ENCODE results near the gene MPP1. TPM values are rescaled to one million over a fixed set of nuclear protein-coding genes. Genes with fewer than 3 reads are reported as not detected.

The MPP1 gene
- total and polyA plus RNA-seq, 2 of the 8 experiments (the other 6 are each of a cell fraction or from before 2014, with no cell fraction given): 7.6 to 13.4 TPM

DNA sequence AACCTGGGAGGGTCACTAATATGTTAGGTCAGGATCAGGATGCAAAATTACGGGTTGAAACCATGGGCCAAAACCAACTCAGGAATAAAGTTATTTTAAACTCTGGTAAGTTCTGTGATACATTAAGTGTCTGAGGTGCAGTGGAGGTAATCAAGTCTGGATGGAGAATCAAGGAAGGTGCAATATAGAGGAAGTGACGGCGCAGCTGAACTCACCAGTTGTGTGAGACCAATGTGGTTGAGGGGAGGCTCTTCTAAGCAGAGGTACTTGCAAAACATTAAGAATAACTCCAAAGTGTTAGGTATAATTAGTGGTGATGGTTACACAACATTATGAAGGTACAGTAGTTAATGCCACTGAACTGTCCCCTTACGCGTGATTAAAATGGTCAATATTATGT is 74.1 kb downstream of the MPP1 start:
- H2BK5ac ChIP-seq (ENCODE audit: low read depth, low read length): no peak overlapping the region
- no peak overlapping the region for H2AFZ ChIP-seq (ENCODE audit: low read length)
- H3K79me1 ChIP-seq (ENCODE audit: low read depth, low read length): no peaks in the 10 kb centered on the region
- H4K5ac ChIP-seq (ENCODE audit: insufficient read length, low read depth, low read length): no peak overlapping the region
- no peak overlapping the region for H3K9ac ChIP-seq (replicated peaks in 1 of 4; ENCODE audit: extremely low read depth in 1 of 4, low read depth in 3 of 4, low read length in 3 of 4)
- CTCF ChIA-PET (ENCODE audit: partially characterized antibody): no interaction called here
- H4K20me1 ChIP-seq (replicated peaks in 1 of 2; ENCODE audit: control insufficient read depth in 1 of 2, insufficient read depth in 2 of 2, low read length in 2 of 2): no peaks in the 10 kb centered on the region
- no peak overlapping the region for H4K8ac ChIP-seq (ENCODE audit: extremely low read depth, insufficient read depth, low read length)
- no peak overlapping the region for H3K27ac ChIP-seq (ENCODE audit: low read depth, low read length)
- no peak overlapping the region for H4K91ac ChIP-seq (replicated peaks; ENCODE audit: insufficient read length, low read length)
- no peaks in the 10 kb centered on the region for H3K4me1 ChIP-seq (replicated peaks in 1 of 4; ENCODE audit: control insufficient read depth in 3 of 4, insufficient read depth in 4 of 4, low read length in 3 of 4)
- H3K9me3 ChIP-seq (ENCODE audit: insufficient read depth in 2 of 2, low read depth in 1 of 2, low read length in 1 of 2): no peaks in the 10 kb centered on the region
- H2BK120ac ChIP-seq (replicated peaks; ENCODE audit: low read depth, low read length): no peak overlapping the region
- no peak overlapping the region for H3K23ac ChIP-seq (ENCODE audit: insufficient read length)
- H3K23me2 ChIP-seq (ENCODE audit: low read depth, low read length): no peaks in the 10 kb centered on the region
- H3K36me3 ChIP-seq (ENCODE audit: control insufficient read depth in 2 of 4, insufficient read depth in 4 of 4, low read length in 3 of 4): no peaks in the 10 kb centered on the region
- no peak overlapping the region for H2BK15ac ChIP-seq (ENCODE audit: low read length)
- no peaks in the 10 kb centered on the region for H3K79me2 ChIP-seq (ENCODE audit: control insufficient read depth in 1 of 2, insufficient read depth in 2 of 2, low read length in 2 of 2)
- 92% methylated on average over 5 of the region's 5 CpGs; no CpG with 5 or more reads in 1 of the 2 experiments for WGBS, 2 experiments (ENCODE audit: extremely low coverage in 1 of 2, insufficient coverage in 1 of 2, insufficient read length in 1 of 2, insufficient replicate concordance in 2 of 2, low coverage in 1 of 2, low lambda C conversion rate in 2 of 2, missing lambda C conversion rate in 1 of 2)
- H3K4me3 ChIP-seq (ENCODE audit: extremely low read depth in 1 of 4, insufficient read depth in 2 of 4, low read depth in 3 of 4, low read length in 4 of 4): no peak overlapping the region
- FAIRE-seq (no peak), DNase-seq (ENCODE audit: low read depth in 1 of 2, low spot score in 2 of 2) (no peak)
- no peak overlapping the region for H3K56ac ChIP-seq (replicated peaks; ENCODE audit: insufficient read length, low read depth, low read length)
- no peaks in the 10 kb centered on the region for H3K27me3 ChIP-seq (replicated peaks in 1 of 4; ENCODE audit: control insufficient read depth in 3 of 4, extremely low read depth in 1 of 4, insufficient read depth in 3 of 4, low read length in 3 of 4)
- no peak overlapping the region for H3K4me2 ChIP-seq (ENCODE audit: insufficient read depth in 1 of 2, low read depth in 2 of 2, low read length in 2 of 2)
- H3K14ac ChIP-seq (ENCODE audit: insufficient read length): no peak overlapping the region
- H3K18ac ChIP-seq (ENCODE audit: extremely low read depth, low read length): no peak overlapping the region
- H2BK12ac ChIP-seq (ENCODE audit: low read depth, low read length): no peak overlapping the region
- H2BK20ac ChIP-seq (ENCODE audit: low read length): no peak overlapping the region
- no peak overlapping the region for H2AK5ac ChIP-seq (ENCODE audit: low read depth, low read length)
- no peak overlapping the region for H3K4ac ChIP-seq (replicated peaks; ENCODE audit: insufficient read length, low read depth, low read length)
- POLR2A ChIA-PET (ENCODE audit: partially characterized antibody): no interaction called here
- TF ChIP-seq, protein P1, sequence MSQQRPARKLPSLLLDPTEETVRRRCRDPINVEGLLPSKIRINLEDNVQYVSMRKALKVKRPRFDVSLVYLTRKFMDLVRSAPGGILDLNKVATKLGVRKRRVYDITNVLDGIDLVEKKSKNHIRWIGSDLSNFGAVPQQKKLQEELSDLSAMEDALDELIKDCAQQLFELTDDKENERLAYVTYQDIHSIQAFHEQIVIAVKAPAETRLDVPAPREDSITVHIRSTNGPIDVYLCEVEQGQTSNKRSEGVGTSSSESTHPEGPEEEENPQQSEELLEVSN (IDR thresholded peaks at IDR 0.05): no peak
- TF ChIP-seq TAF7 (optimal IDR thresholded peaks at IDR 0.05; ENCODE audit: borderline replicate concordance, low read depth, low read length) (no peak), JUN (IDR thresholded peaks at IDR 0.05; ENCODE audit: low read depth, low read length) (no peak), CBX8 (IDR thresholded peaks at IDR 0.05; ENCODE audit: borderline replicate concordance, low read depth, low read length) (no peak), USF2 (IDR thresholded peaks at IDR 0.05; ENCODE audit: low read length) (no peak), FOSL1 (IDR thresholded peaks at IDR 0.05; ENCODE audit: insufficient read depth, low read depth, low read length) (no peak), BCL11A (IDR thresholded peaks at IDR 0.05; ENCODE audit: low read depth in 2 of 2, low read length in 2 of 2) (no peak), KDM5A (IDR thresholded peaks at IDR 0.05; ENCODE audit: low read length) (no peak)
- TF ChIP-seq, protein P2, sequence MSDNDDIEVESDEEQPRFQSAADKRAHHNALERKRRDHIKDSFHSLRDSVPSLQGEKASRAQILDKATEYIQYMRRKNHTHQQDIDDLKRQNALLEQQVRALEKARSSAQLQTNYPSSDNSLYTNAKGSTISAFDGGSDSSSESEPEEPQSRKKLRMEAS (IDR thresholded peaks at IDR 0.05): no peak
- TF ChIP-seq, protein P3, sequence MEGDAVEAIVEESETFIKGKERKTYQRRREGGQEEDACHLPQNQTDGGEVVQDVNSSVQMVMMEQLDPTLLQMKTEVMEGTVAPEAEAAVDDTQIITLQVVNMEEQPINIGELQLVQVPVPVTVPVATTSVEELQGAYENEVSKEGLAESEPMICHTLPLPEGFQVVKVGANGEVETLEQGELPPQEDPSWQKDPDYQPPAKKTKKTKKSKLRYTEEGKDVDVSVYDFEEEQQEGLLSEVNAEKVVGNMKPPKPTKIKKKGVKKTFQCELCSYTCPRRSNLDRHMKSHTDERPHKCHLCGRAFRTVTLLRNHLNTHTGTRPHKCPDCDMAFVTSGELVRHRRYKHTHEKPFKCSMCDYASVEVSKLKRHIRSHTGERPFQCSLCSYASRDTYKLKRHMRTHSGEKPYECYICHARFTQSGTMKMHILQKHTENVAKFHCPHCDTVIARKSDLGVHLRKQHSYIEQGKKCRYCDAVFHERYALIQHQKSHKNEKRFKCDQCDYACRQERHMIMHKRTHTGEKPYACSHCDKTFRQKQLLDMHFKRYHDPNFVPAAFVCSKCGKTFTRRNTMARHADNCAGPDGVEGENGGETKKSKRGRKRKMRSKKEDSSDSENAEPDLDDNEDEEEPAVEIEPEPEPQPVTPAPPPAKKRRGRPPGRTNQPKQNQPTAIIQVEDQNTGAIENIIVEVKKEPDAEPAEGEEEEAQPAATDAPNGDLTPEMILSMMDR (IDR thresholded peaks at IDR 0.05; ENCODE audit: control extremely low read depth in 1 of 3, insufficient read depth in 1 of 3, low read depth in 1 of 3, low read length in 3 of 3): no peak

All from H1 (cell line).